Panc1 (cell line): Measurements from ENCODE around the gene ASCL2. TPM values are rescaled to one million over a fixed set of nuclear protein-coding genes. Genes with fewer than 3 reads are reported as not detected.

Experiments used
- ATAC-seq: fragments of 200-7000 bp; cut with Tn5 transposase; 2 replicates; pipeline ENCODE4 v1.9.1; 2020; ENCODE audit warnings: mild to moderate bottlenecking, moderate library complexity
- BruUV-seq: library from RNA; stranded (reverse); fragments of 400-500 nt; replicated peaks from 2 replicates; lab custom pipeline; 2021; lab: Mats Ljungman, UMichigan
- CTCF ChIA-PET: fragments of 300-600 bp; sonication (Branson Sonifier 250); formaldehyde crosslinking; loops from one replicate; lab custom pipeline; 2022; ENCODE audit warnings: antibody characterized with exemption; lab: Charles Lee
- POLR2A ChIA-PET: fragments of 300-600 bp; sonication (Branson Sonifier 250); formaldehyde crosslinking; loops from one replicate; lab custom pipeline; 2022; ENCODE audit warnings: antibody characterized with exemption; lab: Charles Lee
- DNase-seq: peaks from one replicate; pipeline ENCODE4 v3.0.0-alpha.2; 2010; ENCODE audit warnings: low read depth, low spot score
- H3K27ac ChIP-seq: 2 replicates; pipeline ENCODE4 v1.5.1; 2011; ENCODE audit warnings: mild to moderate bottlenecking, low read length, inconsistent platforms
- H3K27me3 ChIP-seq: fragments of 200-500 bp; sonication (Bioruptor generic); 2 replicates; pipeline ENCODE4 v1.6.0; 2014; ENCODE audit warnings: low read length, inconsistent platforms; ENCODE audit not compliant: control insufficient read depth, insufficient read depth
- H3K36me3 ChIP-seq: fragments of 200-500 bp; sonication (Bioruptor generic); 2 replicates; pipeline ENCODE4 v1.5.1; 2014; ENCODE audit warnings: inconsistent platforms, mild to moderate bottlenecking, low read length, moderate library complexity; ENCODE audit not compliant: control insufficient read depth, insufficient read depth
- H3K4me1 ChIP-seq: 2 replicates; pipeline ENCODE4 v1.5.1; 2011; ENCODE audit warnings: inconsistent platforms, mild to moderate bottlenecking, low read length, moderate library complexity; ENCODE audit not compliant: control insufficient read depth, insufficient read depth
- H3K4me3 ChIP-seq, 2 experiments: 2 replicates each; pipeline ENCODE4 v1.5.1; 2011 to 2012; ENCODE audit warnings: low read depth in 2 of 2, low read length in 2 of 2, mild to moderate bottlenecking in 2 of 2, inconsistent platforms in 1 of 2, moderate library complexity in 1 of 2
- H3K9me3 ChIP-seq: fragments of 200-500 bp; sonication (Bioruptor generic); 2 replicates; pipeline ENCODE4 v1.5.1; 2014; ENCODE audit warnings: low read depth, mild to moderate bottlenecking, inconsistent platforms, low read length, moderate library complexity; ENCODE audit not compliant: control insufficient read depth, insufficient read depth
- CTCF ChIP-seq: fragments of 450-650 bp; IDR thresholded peaks from 2 replicates; pipeline ENCODE4 v1.5.1; 2017; ENCODE audit warnings: mild to moderate bottlenecking
- POLR2AphosphoS5 ChIP-seq: IDR thresholded peaks from 2 replicates; pipeline ENCODE4 v1.6.1; 2012; ENCODE audit warnings: mild to moderate bottlenecking, low read depth, low read length, moderate library complexity
- REST ChIP-seq, 2 experiments: IDR thresholded peaks; 2 replicates each; pipeline ENCODE4 v1.6.1; 2011 to 2012; ENCODE audit warnings: low read depth in 2 of 2, control low read depth in 1 of 2, low read length in 1 of 2, mild to moderate bottlenecking in 1 of 2, moderate library complexity in 1 of 2; ENCODE audit not compliant: insufficient read depth in 1 of 2
- SIN3A ChIP-seq: IDR thresholded peaks from 2 replicates; pipeline ENCODE4 v1.6.1; 2012; ENCODE audit warnings: low read depth, mild to moderate bottlenecking, low read length, moderate library complexity, borderline replicate concordance; ENCODE audit not compliant: insufficient read depth
- TCF7L2 ChIP-seq: IDR thresholded peaks from 2 replicates; pipeline ENCODE4 v1.6.1; 2011; ENCODE audit warnings: mild to moderate bottlenecking, low read depth, low read length, inconsistent platforms
- in situ Hi-C: cut with HindIII; loops from 2 replicates; pipeline ENCODE4 v1.10.0; 2016; ENCODE audit warnings: low sequenced_read_pairs, low pct_unique_long_range_greater_than_20kb
- intact Hi-C: fragments of 100-400 bp; cut with micrococcal nuclease; formaldehyde crosslinking; loops from one replicate; pipeline ENCODE4 v1.10.0; 2022; ENCODE audit not compliant: unreplicated experiment
- total RNA-seq: library from RNA; stranded (reverse); gene quantifications from one replicate; pipeline ENCODE4 v1.2.1, GENCODE V29; 2021; ENCODE audit not compliant: unreplicated experiment

Gene ASCL2
- total RNA-seq, 1 experiment from 2014 or later = not detected

- intact Hi-C loops = loop anchor here (10.0 kb wide), 1 partner anchor 210 kb away; no protein-coding TSS in a partner anchor
- Histone ChIP-seq H3K9me3 (no peaks in the 10 kb centered on the region), H3K4me3 (no peak overlapping the region), H3K36me3 (no peaks in the 10 kb centered on the region), H3K27me3 (no peaks in the 10 kb centered on the region), H3K4me1 (peaks cover 18% of the 10 kb centered on the region), H3K27ac (peak overlapping the region; percentile 41; the same call in 1 of the 2 replicates)
- ChIA-PET CTCF (interaction anchor here (0.7 kb wide), 2 partner anchors 15 to 213 kb away, joined by 3 to 5 read pairs; no protein-coding TSS in a partner anchor), POLR2A (no interaction called here)
- TF ChIP-seq POLR2AphosphoS5 (no peak), CTCF (no peak), TCF7L2 (no peak), SIN3A (no peak), REST (IDR thresholded peaks at IDR 0.05; ENCODE audit: insufficient read depth in 1 of 2, low read depth in 2 of 2, low read length in 1 of 2) (no peak)
- in situ Hi-C loops = no loop called here
- no peak for DNase-seq
- peak; percentile 59 for ATAC-seq
- BruUV-seq = no TSS peak
Measured at GRCh38 chr11:2314525-2315394, 44.4 kb upstream of the ASCL2 start.

- CTCF ChIA-PET = interaction anchor here (0.7 kb wide), 2 partner anchors 15 to 214 kb away, joined by 3 to 5 read pairs; no protein-coding TSS in a partner anchor
- POLR2A ChIA-PET = no interaction called here
- H3K36me3 ChIP-seq = no peaks in the 10 kb centered on the region
- no TSS peak for BruUV-seq
- DNase-seq (no peak), ATAC-seq (no peak)
- in situ Hi-C loops (no loop called here), intact Hi-C loops (loop anchor here (10.0 kb wide), 1 partner anchor 211 kb away; no protein-coding TSS in a partner anchor)
- no peaks in the 10 kb centered on the region for H3K9me3 ChIP-seq
- H3K27me3 ChIP-seq = no peaks in the 10 kb centered on the region
- no peak overlapping the region for H3K4me3 ChIP-seq
- no peak overlapping the region for H3K27ac ChIP-seq
- TF ChIP-seq CTCF = no peak
- no peak for TF ChIP-seq TCF7L2
- TF ChIP-seq POLR2AphosphoS5 = no peak
- no peak for TF ChIP-seq SIN3A
- no peak for TF ChIP-seq REST (IDR thresholded peaks at IDR 0.05; ENCODE audit: insufficient read depth in 1 of 2, low read depth in 2 of 2, low read length in 1 of 2)
- peaks cover 18% of the 10 kb centered on the region for H3K4me1 ChIP-seq
Measured at GRCh38 chr11:2314136-2314524, 43.7 kb upstream of the ASCL2 start.
